ENCODE measurements around the gene TMEM63B. TPM values are rescaled to one million over a fixed set of nuclear protein-coding genes. Genes with fewer than 3 reads are reported as not detected.

Gene TMEM63B
- total RNA-seq, 2 donors from 2014 or later = 50.9 to 113 TPM

- Histone ChIP-seq H3K27ac (no peak within 1 kb of the TSS), H3K9me3 (no peaks in the 10 kb centered on the region)
- WGBS = 94% methylated on average over 5 of the region's 5 CpGs
These were observed 31.4 kb downstream of the TMEM63B start, which contains the start of gene CAPN11 for GRCh38 chr6:44158770-44159228. TSS of gene CAPN11 (plus strand) at chr6:44158820. CDS start at chr6:44158849, 29 bp downstream.

GRCh38 chr6:44161997-44162338, 34.6 kb downstream of the TMEM63B start:
- no peak for TF ChIP-seq CTCF (IDR thresholded peaks at IDR 0.05)
- Histone ChIP-seq H3K9me3 (no peaks in the 10 kb centered on the region), H3K36me3 (no peaks in the 10 kb centered on the region), H3K27me3 (replicated peaks; ENCODE audit: insufficient read depth) (no peaks in the 10 kb centered on the region), H3K4me1 (replicated peaks) (peaks cover 2% of the 10 kb centered on the region), H3K27ac (no peak overlapping the region), H3K4me3 (no peak overlapping the region)
- 61% methylated on average over 8 of the region's 8 CpGs for WGBS
- DNase-seq (ENCODE audit: low spot score) = no peak
- intact Hi-C loops (cut with DNase I) = no loop called here

More at GRCh38 chr6:44158770-44159228, 31.4 kb downstream of the TMEM63B start, which contains the start of gene CAPN11:
- intact Hi-C loops (cut with DNase I) = no loop called here
- no peak for TF ChIP-seq POLR2A (IDR thresholded peaks at IDR 0.05)
- TF ChIP-seq POLR2AphosphoS5 (IDR thresholded peaks at IDR 0.05) = no peak
- TF ChIP-seq CTCF (IDR thresholded peaks at IDR 0.05) = no peak
- no peaks in the 10 kb centered on the region for H3K27me3 ChIP-seq (replicated peaks; ENCODE audit: insufficient read depth)
- DNase-seq (ENCODE audit: low spot score) = no peak
- no peaks in the 10 kb centered on the region for H3K36me3 ChIP-seq
- H3K4me3 ChIP-seq = no peak within 1 kb of the TSS
- H3K4me1 ChIP-seq (replicated peaks) = peaks cover 4% of the 10 kb centered on the region

- Histone ChIP-seq H3K27ac (no peak overlapping the region), H3K27me3 (replicated peaks; ENCODE audit: insufficient read depth) (no peaks in the 10 kb centered on the region), H3K4me3 (no peak overlapping the region), H3K36me3 (no peaks in the 10 kb centered on the region), H3K9me3 (no peaks in the 10 kb centered on the region), H3K4me1 (replicated peaks) (no peaks in the 10 kb centered on the region)
- TF ChIP-seq POLR2A (IDR thresholded peaks at IDR 0.05) (no peak), POLR2AphosphoS5 (IDR thresholded peaks at IDR 0.05) (no peak), CTCF (IDR thresholded peaks at IDR 0.05) (no peak)
- DNase-seq (ENCODE audit: low spot score) = no peak
- intact Hi-C loops (cut with DNase I) = no loop called here
- WGBS = 73% methylated on average over 8 of the region's 8 CpGs
These were observed 35.7 kb downstream of the TMEM63B start for GRCh38 chr6:44162876-44163625.

- no peak for DNase-seq (ENCODE audit: low spot score)
- WGBS = 72% methylated on average over 7 of the region's 7 CpGs
- H3K4me1 ChIP-seq (replicated peaks) = no peaks in the 10 kb centered on the region
- H3K36me3 ChIP-seq = no peaks in the 10 kb centered on the region
- H3K9me3 ChIP-seq = no peaks in the 10 kb centered on the region
- no peaks in the 10 kb centered on the region for H3K27me3 ChIP-seq (replicated peaks; ENCODE audit: insufficient read depth)
- H3K4me3 ChIP-seq = no peak overlapping the region
- no peak for TF ChIP-seq POLR2AphosphoS5 (IDR thresholded peaks at IDR 0.05)
- no peak for TF ChIP-seq POLR2A (IDR thresholded peaks at IDR 0.05)
- no peak for TF ChIP-seq CTCF (IDR thresholded peaks at IDR 0.05)
- H3K27ac ChIP-seq = no peak overlapping the region
- intact Hi-C loops (cut with DNase I) = no loop called here
These were observed 38.8 kb downstream of the TMEM63B start for GRCh38 chr6:44166116-44166515.

GRCh38 chr6:44166591-44167184, 39.3 kb downstream of the TMEM63B start:
- H3K4me1 ChIP-seq (replicated peaks) = no peaks in the 10 kb centered on the region
- intact Hi-C loops (cut with DNase I) = no loop called here
- DNase-seq (ENCODE audit: low spot score) = no peak
- 50% methylated on average over 16 of the region's 16 CpGs for WGBS
- H3K9me3 ChIP-seq = no peaks in the 10 kb centered on the region
- no peak overlapping the region for H3K27ac ChIP-seq
- no peak for TF ChIP-seq CTCF (IDR thresholded peaks at IDR 0.05)
- TF ChIP-seq POLR2AphosphoS5 (IDR thresholded peaks at IDR 0.05) = no peak
- TF ChIP-seq POLR2A (IDR thresholded peaks at IDR 0.05) = no peak
- H3K27me3 ChIP-seq (replicated peaks; ENCODE audit: insufficient read depth) = no peaks in the 10 kb centered on the region
- no peak overlapping the region for H3K4me3 ChIP-seq
- H3K36me3 ChIP-seq = no peaks in the 10 kb centered on the region

All from prostate gland (tissue), 2 donors.